B cell (primary cell): Measurements from ENCODE around the gene GIT1. TPM values are rescaled to one million over a fixed set of nuclear protein-coding genes. Genes with fewer than 3 reads are reported as not detected.

Experiments
- ATAC-seq: fragments of 200-7000 bp; cut with Tn5 transposase; one replicate; pipeline ENCODE4 v1.10.0; 2021; ENCODE audit warnings: low read depth, mild to moderate bottlenecking, moderate number of reproducible peaks, moderate library complexity
- CTCF ChIA-PET: fragments of 350-600 bp; sonication (Branson Sonifier 250); formaldehyde crosslinking; loops from one replicate; lab custom pipeline; 2021; ENCODE audit warnings: antibody characterized with exemption, inconsistent platforms; lab: Charles Lee
- POLR2A ChIA-PET: fragments of 350-600 bp; sonication (Branson Sonifier 250); formaldehyde crosslinking; loops from one replicate; lab custom pipeline; 2021; ENCODE audit warnings: antibody characterized with exemption; lab: Charles Lee
- DNase-seq: peaks from one replicate; pipeline ENCODE4 v3.0.0; 2013
- H2AFZ ChIP-seq: 2 replicates; pipeline ENCODE4 v1.6.1; 2012; ENCODE audit warnings: mild to moderate bottlenecking, low read depth, low read length; ENCODE audit not compliant: insufficient read depth, poor library complexity, severe bottlenecking
- H3K27ac ChIP-seq, 2 donors: 1 replicate in 1 of 2; 2 replicates in 1 of 2; pipeline ENCODE4 v1.5.1; 2012 to 2013; ENCODE audit warnings: low read length in 2 of 2, mild to moderate bottlenecking in 2 of 2, moderate library complexity in 1 of 2
- H3K27me3 ChIP-seq, 4 experiments: fragments of 200-600 bp in 1 of 4; sonication (generic) in 1 of 4; replicated peaks in 1 of 4; 1 replicate in 2 of 4; 2 replicates in 2 of 4; pipeline versions ENCODE4 v1.6.1 to v1.7.0; 2013 to 2016; ENCODE audit warnings: low read length in 3 of 4, mild to moderate bottlenecking in 2 of 4, mixed read lengths in 1 of 4, moderate library complexity in 1 of 4; ENCODE audit not compliant: insufficient read depth in 4 of 4, control insufficient read depth in 3 of 4; ENCODE audit errors: control extremely low read depth in 1 of 4
- H3K36me3 ChIP-seq, 2 experiments: replicated peaks in 1 of 2; 1 replicate in 1 of 2; 2 replicates in 1 of 2; pipeline versions ENCODE4 v1.6.1 to v1.7.1; 2013; ENCODE audit warnings: low read length in 1 of 2; ENCODE audit not compliant: insufficient read depth in 2 of 2, control insufficient read depth in 1 of 2; ENCODE audit errors: control extremely low read depth in 1 of 2, extremely low read depth in 1 of 2
- H3K4me1 ChIP-seq, 2 donors: fragments of 200-600 bp in 1 of 2; sonication (generic) in 1 of 2; 1 replicate in 1 of 2; 2 replicates in 1 of 2; pipeline versions ENCODE4 v1.5.1 to v1.6.1; 2013 to 2017; ENCODE audit warnings: low read length in 2 of 2; ENCODE audit not compliant: control insufficient read depth in 2 of 2, insufficient read depth in 2 of 2
- H3K4me2 ChIP-seq: replicated peaks from 2 replicates; pipeline ENCODE3; 2012; ENCODE audit warnings: mild to moderate bottlenecking, low read depth, low read length; ENCODE audit not compliant: poor library complexity, severe bottlenecking
- H3K4me3 ChIP-seq, 5 experiments: fragments of 200-600 bp in 1 of 5; sonication (generic) in 1 of 5; 1 replicate in 3 of 5; 2 replicates in 2 of 5; pipeline versions ENCODE4 v1.5.1 to v1.7.0; 2011 to 2016; ENCODE audit warnings: low read length in 4 of 5, mild to moderate bottlenecking in 4 of 5, low read depth in 2 of 5, control low read depth in 1 of 5, moderate library complexity in 1 of 5; ENCODE audit not compliant: insufficient read depth in 1 of 5; ENCODE audit errors: control extremely low read depth in 1 of 5, extremely low read depth in 1 of 5
- H3K79me2 ChIP-seq: fragments of 200-600 bp; sonication (generic); one replicate; pipeline ENCODE4 v1.6.0; 2016; ENCODE audit warnings: low read length; ENCODE audit not compliant: control insufficient read depth, insufficient read depth
- H3K9ac ChIP-seq: fragments of 200-600 bp; sonication (generic); 2 replicates; pipeline ENCODE4 v1.6.1; 2017; ENCODE audit warnings: mild to moderate bottlenecking, low read length, moderate library complexity
- H3K9me3 ChIP-seq, 3 donors: one replicate each; pipeline versions ENCODE4 v1.6.1 to v1.7.1; 2013; ENCODE audit warnings: low read length in 2 of 3; ENCODE audit not compliant: control insufficient read depth in 2 of 3, insufficient read depth in 1 of 3; ENCODE audit errors: control extremely low read depth in 1 of 3
- H4K20me1 ChIP-seq: 2 replicates; pipeline ENCODE4 v1.6.0; 2012; ENCODE audit warnings: mild to moderate bottlenecking, low read length; ENCODE audit not compliant: insufficient read depth, control insufficient read depth, poor library complexity, severe bottlenecking
- H3K27ac Mint-ChIP-seq: one replicate; pipeline ENCODE4 v1.8.0; 2021; ENCODE audit warnings: mixed read lengths
- H3K27me3 Mint-ChIP-seq: one replicate; pipeline ENCODE4 v1.8.0; 2021; ENCODE audit warnings: mixed read lengths
- H3K4me1 Mint-ChIP-seq: one replicate; pipeline ENCODE4 v1.8.0; 2021; ENCODE audit warnings: mixed read lengths
- H3K4me3 Mint-ChIP-seq: one replicate; pipeline ENCODE4 v1.8.0; 2021; ENCODE audit warnings: mixed read lengths
- H3K9me3 Mint-ChIP-seq: one replicate; pipeline ENCODE4 v1.8.0; 2022; ENCODE audit warnings: mixed read lengths; ENCODE audit not compliant: insufficient read depth
- EZH2 ChIP-seq: IDR thresholded peaks from 2 replicates; pipeline ENCODE4 v1.6.1; 2012; ENCODE audit warnings: borderline replicate concordance, low read depth, mild to moderate bottlenecking, moderate library complexity, low read length; ENCODE audit not compliant: insufficient read depth, poor library complexity, severe bottlenecking
- WGBS: methylation state at CpG from one replicate; pipeline ENCODE4 v1.1.5; 2013; ENCODE audit warnings: missing lambda C conversion rate; ENCODE audit not compliant: insufficient coverage; 5-methylcytosine and 5-hydroxymethylcytosine counted together
- intact Hi-C: fragments of 100-400 bp; cut with micrococcal nuclease; formaldehyde crosslinking; loops from one replicate; pipeline ENCODE4 v1.10.0; 2022
- polyA plus RNA-seq: library from polyadenylated mRNA; depleted of rRNA; stranded (reverse); fragments of >200 nt; gene quantifications from 2 replicates; pipeline ENCODE4 v1.2.3, GENCODE V29; 2012
- total RNA-seq, 2 donors: library from RNA; stranded (reverse); fragments of 120-200 nt in 1 of 2; gene quantifications; 1 replicate in 1 of 2; 2 replicates in 1 of 2; pipeline versions ENCODE4 v1.2.3 to v1.2.4, GENCODE V29; 2013 to 2022
- TF ChIP-seq, protein P1 (sequence below): fragments of 200-600 bp; IDR thresholded peaks from one replicate; pipeline ENCODE4 v1.8.0; 2022; ENCODE audit warnings: antibody characterized with exemption, mild to moderate bottlenecking

Gene GIT1
- total and polyA plus RNA-seq, 2 donors (not counting 1 experiment from before 2014, with no cell fraction given), result 49.3 to 61.9 TPM

DNA sequence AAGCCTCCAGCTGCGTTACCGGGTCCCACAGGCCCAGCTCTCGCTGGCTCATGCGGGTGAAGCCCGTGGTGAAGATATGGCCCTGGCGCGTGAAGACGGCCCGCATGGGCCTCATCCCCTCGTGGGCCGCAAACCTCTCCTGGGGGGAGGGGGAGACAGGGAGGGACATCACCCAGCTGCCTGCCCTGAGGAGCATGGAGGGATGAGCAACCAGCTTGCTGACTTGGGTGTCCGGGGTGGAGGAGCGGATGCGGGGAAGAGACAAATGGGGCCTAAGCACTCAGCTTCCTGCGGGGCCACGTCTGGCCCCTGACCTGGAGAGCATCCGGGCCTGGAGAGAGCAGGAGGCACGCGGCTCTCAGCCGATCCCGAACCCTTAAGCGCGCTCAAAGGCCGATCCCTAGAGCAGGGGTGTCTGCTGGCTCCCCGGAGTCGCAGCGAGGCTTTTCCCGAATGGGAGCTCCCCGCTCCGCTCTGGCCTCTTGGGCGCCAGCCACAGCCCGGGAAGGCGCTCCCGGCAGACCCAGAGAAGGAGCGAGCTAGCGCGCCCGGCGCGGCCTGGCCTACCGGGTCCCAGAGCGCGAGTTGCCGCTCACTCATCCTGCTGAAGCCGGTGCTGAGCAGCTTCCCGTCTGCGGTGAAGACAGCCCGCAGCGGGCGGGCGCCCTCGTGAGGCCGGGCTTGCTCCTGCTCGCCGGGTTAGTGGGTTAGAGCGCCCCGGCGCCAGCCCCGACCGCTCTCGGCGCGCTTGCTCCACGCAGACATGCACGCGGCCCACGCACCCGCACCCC, 28.2 kb upstream of the GIT1 start:
- peak; percentile 89 for DNase-seq
- Histone ChIP-seq H3K9me3 (no peaks in the 10 kb centered on the region), H3K9ac (peak overlapping the region; percentile 68), H3K27ac (no peak overlapping the region), H3K4me2 (peak overlapping the region; percentile 100), H3K27me3 (peaks cover 0 to 40% (median 12%) of the 10 kb centered on the region in 4 experiments), H4K20me1 (peaks cover 41% of the 10 kb centered on the region), H3K36me3 (no peaks in the 10 kb centered on the region), H3K4me1 (peaks cover 59 to 65% of the 10 kb centered on the region in 2 donors), H3K4me3 (peak overlapping the region; percentile 16 to 73 (median 50)), H3K79me2 (peaks cover 6% of the 10 kb centered on the region), H2AFZ (peak overlapping the region; percentile 88)
- H3K27me3 Mint-ChIP-seq, result peaks cover 5% of the 10 kb centered on the region
- CTCF ChIA-PET, result interaction anchor here (0.5 to 15.4 kb wide), 45 partner anchors 8 to 476 kb away, joined by 3 to 336 read pairs (median 5); partner anchors contain the start of genes ABHD15, ANKRD13B, GIT1 and NUFIP2
- peak; percentile 34 for ATAC-seq
- intact Hi-C loops, result loop anchor here (1.0 to 10.0 kb wide), 3 partner anchors 37 to 323 kb away; partner anchors contain the start of gene NUFIP2
- H3K4me3 Mint-ChIP-seq, result peak overlapping the region; percentile 90
- TF ChIP-seq, protein P1, sequence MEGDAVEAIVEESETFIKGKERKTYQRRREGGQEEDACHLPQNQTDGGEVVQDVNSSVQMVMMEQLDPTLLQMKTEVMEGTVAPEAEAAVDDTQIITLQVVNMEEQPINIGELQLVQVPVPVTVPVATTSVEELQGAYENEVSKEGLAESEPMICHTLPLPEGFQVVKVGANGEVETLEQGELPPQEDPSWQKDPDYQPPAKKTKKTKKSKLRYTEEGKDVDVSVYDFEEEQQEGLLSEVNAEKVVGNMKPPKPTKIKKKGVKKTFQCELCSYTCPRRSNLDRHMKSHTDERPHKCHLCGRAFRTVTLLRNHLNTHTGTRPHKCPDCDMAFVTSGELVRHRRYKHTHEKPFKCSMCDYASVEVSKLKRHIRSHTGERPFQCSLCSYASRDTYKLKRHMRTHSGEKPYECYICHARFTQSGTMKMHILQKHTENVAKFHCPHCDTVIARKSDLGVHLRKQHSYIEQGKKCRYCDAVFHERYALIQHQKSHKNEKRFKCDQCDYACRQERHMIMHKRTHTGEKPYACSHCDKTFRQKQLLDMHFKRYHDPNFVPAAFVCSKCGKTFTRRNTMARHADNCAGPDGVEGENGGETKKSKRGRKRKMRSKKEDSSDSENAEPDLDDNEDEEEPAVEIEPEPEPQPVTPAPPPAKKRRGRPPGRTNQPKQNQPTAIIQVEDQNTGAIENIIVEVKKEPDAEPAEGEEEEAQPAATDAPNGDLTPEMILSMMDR, result peak; percentile 73
- no peak for TF ChIP-seq EZH2
- no peaks in the 10 kb centered on the region for H3K9me3 Mint-ChIP-seq
- no peak overlapping the region for H3K27ac Mint-ChIP-seq
- H3K4me1 Mint-ChIP-seq, result peaks cover 49% of the 10 kb centered on the region
- POLR2A ChIA-PET, result interaction anchor here (0.5 to 1.6 kb wide), 10 partner anchors 22 to 973 kb away, joined by 3 to 12 read pairs (median 4); partner anchors contain the start of genes BLTP2 and SSH2
- WGBS, result 2% methylated on average over 68 of the region's 68 CpGs
